ENCODE measurements around the gene MTR.

MTR gene

DNA sequence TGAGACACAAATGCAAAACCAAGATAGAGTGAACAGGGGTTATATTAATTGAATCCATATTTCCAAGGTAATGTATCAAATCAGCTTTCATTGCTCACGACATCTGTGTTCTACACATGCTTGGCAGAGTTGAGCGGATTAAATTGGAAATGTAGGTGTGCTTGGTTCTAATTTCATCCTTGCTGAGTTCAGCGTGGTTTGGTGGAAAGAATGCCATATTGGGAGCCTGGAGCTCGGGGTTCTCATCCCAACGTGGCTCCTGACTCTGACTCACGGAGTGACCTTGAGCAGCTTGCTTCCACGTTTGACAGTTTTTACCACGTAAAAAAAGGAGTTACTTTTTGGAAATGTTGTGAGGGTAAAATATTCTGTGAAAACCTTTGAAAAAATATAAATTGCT lies 92.0 kb downstream of the MTR start:
- TF ChIP-seq, protein P1, sequence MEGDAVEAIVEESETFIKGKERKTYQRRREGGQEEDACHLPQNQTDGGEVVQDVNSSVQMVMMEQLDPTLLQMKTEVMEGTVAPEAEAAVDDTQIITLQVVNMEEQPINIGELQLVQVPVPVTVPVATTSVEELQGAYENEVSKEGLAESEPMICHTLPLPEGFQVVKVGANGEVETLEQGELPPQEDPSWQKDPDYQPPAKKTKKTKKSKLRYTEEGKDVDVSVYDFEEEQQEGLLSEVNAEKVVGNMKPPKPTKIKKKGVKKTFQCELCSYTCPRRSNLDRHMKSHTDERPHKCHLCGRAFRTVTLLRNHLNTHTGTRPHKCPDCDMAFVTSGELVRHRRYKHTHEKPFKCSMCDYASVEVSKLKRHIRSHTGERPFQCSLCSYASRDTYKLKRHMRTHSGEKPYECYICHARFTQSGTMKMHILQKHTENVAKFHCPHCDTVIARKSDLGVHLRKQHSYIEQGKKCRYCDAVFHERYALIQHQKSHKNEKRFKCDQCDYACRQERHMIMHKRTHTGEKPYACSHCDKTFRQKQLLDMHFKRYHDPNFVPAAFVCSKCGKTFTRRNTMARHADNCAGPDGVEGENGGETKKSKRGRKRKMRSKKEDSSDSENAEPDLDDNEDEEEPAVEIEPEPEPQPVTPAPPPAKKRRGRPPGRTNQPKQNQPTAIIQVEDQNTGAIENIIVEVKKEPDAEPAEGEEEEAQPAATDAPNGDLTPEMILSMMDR (IDR thresholded peaks at IDR 0.05; ENCODE audit: extremely low read depth, missing control alignments) = no peak

GRCh38 chr1:236888126-236888525 lies 93.0 kb downstream of the MTR start:
- DNase-seq (ENCODE audit: low spot score) = no peak
- TF ChIP-seq, protein P1 (IDR thresholded peaks at IDR 0.05; ENCODE audit: extremely low read depth, missing control alignments) = no peak

More for the DNA sequence above, 92.0 kb downstream of the MTR start:
- no peak for DNase-seq (ENCODE audit: low spot score)

- DNase-seq (ENCODE audit: low spot score) = no peak
- TF ChIP-seq, protein P1 (IDR thresholded peaks at IDR 0.05; ENCODE audit: extremely low read depth, missing control alignments) = no peak
These were observed 93.8 kb downstream of the MTR start for GRCh38 chr1:236888903-236889302.

DNA sequence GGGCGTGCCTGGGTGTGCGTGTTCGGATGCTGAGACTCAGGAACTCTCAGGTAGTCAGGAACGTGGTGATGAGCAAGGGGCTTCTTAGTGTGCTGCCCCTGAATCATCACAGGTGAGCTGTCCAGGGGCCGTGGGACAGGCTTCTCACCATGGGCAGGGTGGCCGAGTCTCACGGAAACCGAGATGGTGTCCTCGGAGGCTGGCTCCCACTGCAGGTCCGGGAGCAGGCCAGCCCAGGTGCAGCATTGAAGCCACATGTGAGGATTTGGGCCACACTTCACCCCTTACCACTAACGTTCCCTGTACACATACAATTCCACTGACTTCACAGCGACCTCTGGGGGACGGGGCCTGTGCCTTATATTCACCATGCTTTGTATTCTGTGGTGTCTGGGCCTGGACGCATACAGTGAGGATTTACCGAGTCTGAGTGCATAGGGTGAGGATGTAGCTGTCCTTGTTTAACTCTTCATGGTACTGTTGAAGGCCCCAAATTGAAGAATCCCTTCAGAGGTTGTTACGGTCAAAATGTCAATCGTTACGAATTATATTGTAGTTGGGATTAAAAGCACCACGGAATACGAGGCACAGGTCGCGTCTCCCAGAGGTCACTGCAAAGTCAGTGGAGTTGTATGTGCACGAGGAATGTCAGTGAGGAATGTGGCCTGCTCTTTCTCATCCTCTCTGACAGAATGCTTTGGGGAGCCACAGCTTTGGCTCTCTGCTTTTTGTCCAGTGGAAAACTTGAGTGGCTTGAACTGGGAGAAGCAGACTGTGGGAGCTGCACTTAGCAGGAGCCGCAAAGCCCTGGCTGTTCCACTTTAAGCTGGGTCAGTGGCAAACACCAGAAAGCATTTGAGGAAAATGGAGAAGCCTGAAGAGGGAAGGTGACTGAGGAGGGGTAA lies 95.3 kb downstream of the MTR start:
- no peak for DNase-seq (ENCODE audit: low spot score)
- TF ChIP-seq, protein P1 (IDR thresholded peaks at IDR 0.05; ENCODE audit: extremely low read depth, missing control alignments) = no peak

GRCh38 chr1:236893626-236894545 lies 98.8 kb downstream of the MTR start:
- no peak for DNase-seq (ENCODE audit: low spot score)
- TF ChIP-seq, protein P1 (IDR thresholded peaks at IDR 0.05; ENCODE audit: extremely low read depth, missing control alignments) = no peak

GRCh38 chr1:236895665-236896387 lies 100.7 kb downstream of the MTR start:
- TF ChIP-seq, protein P1 (IDR thresholded peaks at IDR 0.05; ENCODE audit: extremely low read depth, missing control alignments) = no peak
- no peak for DNase-seq (ENCODE audit: low spot score)
